ENCODE data around the gene RYR2.

RYR2 gene

DNA sequence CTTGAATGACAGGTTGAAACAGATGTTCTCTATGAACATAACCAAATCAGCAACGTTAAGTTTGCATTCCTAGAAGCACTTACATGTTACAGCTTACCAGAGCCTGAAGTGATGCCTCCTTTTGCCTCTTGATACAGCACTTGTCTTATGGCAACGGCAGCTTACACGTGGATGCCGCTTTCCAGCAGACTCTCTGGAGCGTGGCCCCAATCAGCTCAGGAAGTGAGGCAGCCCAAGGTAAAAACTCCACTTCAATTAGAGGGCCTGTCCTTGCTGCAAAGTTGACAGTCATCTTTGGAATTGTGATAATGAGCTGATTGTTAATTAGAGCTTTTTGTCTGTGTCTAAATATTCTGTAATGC, 345.1 kb downstream of the RYR2 start:
- no peaks in the 10 kb centered on the region for H3K27me3 ChIP-seq (ENCODE audit: control insufficient read depth, insufficient read depth, low read length)
- H3K9ac ChIP-seq (ENCODE audit: low read depth, low read length) = no peak overlapping the region
- H3K4me3 ChIP-seq (ENCODE audit: low read depth, low read length) = no peak overlapping the region
- no peaks in the 10 kb centered on the region for H3K36me3 ChIP-seq (ENCODE audit: control insufficient read depth, insufficient read depth, low read length)
- H3K4me1 ChIP-seq (ENCODE audit: control insufficient read depth, insufficient read depth, low read length) = no peaks in the 10 kb centered on the region
- H3K9me3 ChIP-seq (ENCODE audit: control insufficient read depth, insufficient read depth, low read length) = no peaks in the 10 kb centered on the region

DNA sequence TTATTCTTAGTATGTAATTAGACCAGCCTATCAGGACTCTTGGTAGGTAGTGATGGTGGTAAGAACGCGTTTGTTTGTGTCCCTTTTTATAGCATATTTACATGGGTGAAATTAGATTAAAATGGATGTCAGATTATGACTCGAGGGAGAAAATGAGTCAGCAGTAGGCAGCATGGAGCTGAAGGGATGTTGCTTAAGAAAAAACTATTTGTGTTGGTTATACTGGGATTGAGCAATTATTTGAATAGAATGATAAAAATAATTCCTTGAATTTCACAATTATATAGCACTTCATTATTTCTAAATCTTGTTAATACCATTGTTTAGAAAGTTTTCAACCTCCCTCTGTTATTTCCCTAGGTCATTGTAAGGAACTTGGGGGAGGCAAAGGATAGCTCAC, 348.8 kb downstream of the RYR2 start:
- Histone ChIP-seq H3K36me3 (ENCODE audit: control insufficient read depth, insufficient read depth, low read length) (no peaks in the 10 kb centered on the region), H3K9ac (ENCODE audit: low read depth, low read length) (no peak overlapping the region), H3K4me1 (ENCODE audit: control insufficient read depth, insufficient read depth, low read length) (no peaks in the 10 kb centered on the region), H3K4me3 (ENCODE audit: low read depth, low read length) (no peak overlapping the region), H3K27me3 (ENCODE audit: control insufficient read depth, insufficient read depth, low read length) (no peaks in the 10 kb centered on the region), H3K9me3 (ENCODE audit: control insufficient read depth, insufficient read depth, low read length) (no peaks in the 10 kb centered on the region)

DNA sequence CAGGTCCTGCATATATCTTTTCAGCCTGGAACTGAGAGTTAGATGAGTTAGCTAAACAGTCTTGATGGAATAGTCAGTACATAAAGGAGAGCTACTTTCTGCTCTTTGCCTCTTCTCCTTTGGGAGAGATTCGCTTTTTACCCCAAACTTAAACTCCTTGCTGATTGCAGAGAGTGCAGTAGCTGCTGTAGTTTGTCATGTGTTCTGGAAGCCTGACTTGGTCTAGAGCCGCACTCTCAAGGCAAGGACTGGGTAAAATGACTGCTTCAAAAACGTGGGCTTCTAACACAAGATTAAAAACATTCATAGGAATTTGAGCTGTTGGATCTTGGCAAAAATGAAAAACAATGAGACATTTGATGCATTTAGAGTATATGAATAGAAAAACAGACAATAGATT, 351.6 kb downstream of the RYR2 start:
- no peaks in the 10 kb centered on the region for H3K36me3 ChIP-seq (ENCODE audit: control insufficient read depth, insufficient read depth, low read length)
- no peak overlapping the region for H3K4me3 ChIP-seq (ENCODE audit: low read depth, low read length)
- no peaks in the 10 kb centered on the region for H3K9me3 ChIP-seq (ENCODE audit: control insufficient read depth, insufficient read depth, low read length)
- no peaks in the 10 kb centered on the region for H3K4me1 ChIP-seq (ENCODE audit: control insufficient read depth, insufficient read depth, low read length)
- no peaks in the 10 kb centered on the region for H3K27me3 ChIP-seq (ENCODE audit: control insufficient read depth, insufficient read depth, low read length)
- no peak overlapping the region for H3K9ac ChIP-seq (ENCODE audit: low read depth, low read length)

DNA sequence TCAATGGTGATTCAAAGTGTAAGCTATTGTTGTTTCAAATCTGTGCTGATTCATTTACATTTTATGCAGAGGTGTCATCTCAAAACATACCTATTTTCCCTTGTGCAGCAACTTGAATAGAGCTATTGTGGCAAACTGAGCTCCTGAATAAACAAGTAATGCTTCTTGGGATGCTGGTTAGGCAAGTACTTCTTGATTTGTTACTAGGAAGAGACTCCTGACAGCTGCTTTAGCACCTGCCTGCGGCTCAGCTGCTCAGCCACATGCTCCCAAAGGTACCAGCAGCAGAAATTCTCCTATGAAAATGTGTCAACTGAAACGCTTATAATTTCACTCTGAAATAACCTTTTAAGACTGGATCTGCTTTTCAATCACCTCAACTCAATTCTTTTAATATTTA, 352.3 kb downstream of the RYR2 start:
- no peaks in the 10 kb centered on the region for H3K27me3 ChIP-seq (ENCODE audit: control insufficient read depth, insufficient read depth, low read length)
- no peaks in the 10 kb centered on the region for H3K36me3 ChIP-seq (ENCODE audit: control insufficient read depth, insufficient read depth, low read length)
- H3K9me3 ChIP-seq (ENCODE audit: control insufficient read depth, insufficient read depth, low read length) = no peaks in the 10 kb centered on the region
- H3K4me1 ChIP-seq (ENCODE audit: control insufficient read depth, insufficient read depth, low read length) = no peaks in the 10 kb centered on the region
- H3K9ac ChIP-seq (ENCODE audit: low read depth, low read length) = no peak overlapping the region
- no peak overlapping the region for H3K4me3 ChIP-seq (ENCODE audit: low read depth, low read length)

DNA sequence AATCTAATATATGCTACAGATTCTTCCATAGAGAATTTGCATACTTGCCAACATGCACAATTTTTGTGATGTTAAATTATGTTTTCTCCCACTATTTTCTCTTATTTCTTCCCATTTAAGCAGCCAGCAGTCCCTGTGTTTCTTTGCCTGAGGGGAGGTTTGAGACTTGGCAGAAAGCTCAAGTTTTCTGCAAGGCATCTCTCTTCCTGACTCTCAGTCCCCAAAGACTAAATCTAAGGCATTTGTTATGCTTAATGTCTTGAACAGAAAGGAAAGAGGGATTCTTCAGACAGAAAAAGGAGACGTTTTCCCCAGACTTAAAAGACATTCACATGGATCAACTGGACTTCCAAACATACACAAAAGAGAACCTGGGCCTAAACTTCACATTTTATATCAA, 354.4 kb downstream of the RYR2 start:
- Histone ChIP-seq H3K9ac (ENCODE audit: low read depth, low read length) (no peak overlapping the region), H3K4me3 (ENCODE audit: low read depth, low read length) (no peak overlapping the region), H3K9me3 (ENCODE audit: control insufficient read depth, insufficient read depth, low read length) (no peaks in the 10 kb centered on the region), H3K27me3 (ENCODE audit: control insufficient read depth, insufficient read depth, low read length) (no peaks in the 10 kb centered on the region), H3K4me1 (ENCODE audit: control insufficient read depth, insufficient read depth, low read length) (no peaks in the 10 kb centered on the region), H3K36me3 (ENCODE audit: control insufficient read depth, insufficient read depth, low read length) (no peaks in the 10 kb centered on the region)

DNA sequence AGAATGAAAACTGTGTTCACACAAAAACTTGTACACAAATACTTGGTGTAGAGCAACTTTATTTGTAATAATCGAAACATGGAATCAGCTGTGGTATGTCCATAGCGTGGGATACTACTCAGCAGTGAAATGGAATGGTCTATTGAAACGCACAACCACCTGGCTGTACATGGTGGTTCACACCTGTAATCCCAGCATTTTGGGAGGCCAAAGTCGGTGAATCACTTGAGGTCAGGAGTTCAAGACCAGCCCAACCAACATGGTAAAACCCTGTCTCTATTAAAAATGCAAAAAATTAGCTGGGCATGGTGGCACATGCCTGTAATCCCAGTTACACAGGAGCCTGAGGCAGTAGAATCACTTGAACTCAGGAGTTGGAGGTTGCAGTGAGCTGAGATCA, 356.8 kb downstream of the RYR2 start:
- Histone ChIP-seq H3K36me3 (ENCODE audit: control insufficient read depth, insufficient read depth, low read length) (no peaks in the 10 kb centered on the region), H3K27me3 (ENCODE audit: control insufficient read depth, insufficient read depth, low read length) (no peaks in the 10 kb centered on the region), H3K9ac (ENCODE audit: low read depth, low read length) (no peak overlapping the region), H3K4me1 (ENCODE audit: control insufficient read depth, insufficient read depth, low read length) (no peaks in the 10 kb centered on the region), H3K4me3 (ENCODE audit: low read depth, low read length) (no peak overlapping the region), H3K9me3 (ENCODE audit: control insufficient read depth, insufficient read depth, low read length) (no peaks in the 10 kb centered on the region)

DNA sequence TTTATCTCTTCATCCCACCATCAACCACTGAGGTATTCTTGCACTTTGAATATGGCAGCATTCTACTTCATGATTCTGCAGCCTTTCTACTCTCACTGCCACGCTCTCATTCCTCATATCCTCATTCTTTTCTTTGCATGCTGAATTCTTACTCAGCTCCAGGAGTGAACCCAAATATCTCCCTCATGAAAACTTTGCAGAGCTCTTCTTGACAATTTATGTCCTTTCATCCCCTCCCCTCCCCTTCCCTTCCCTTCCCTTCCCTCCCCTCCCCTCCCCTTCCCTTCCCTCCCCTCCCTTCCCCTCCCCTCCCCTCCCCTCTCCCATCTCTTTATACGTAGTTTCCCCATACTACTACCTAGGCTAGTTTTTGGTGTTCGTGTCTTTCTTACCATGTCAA, 363.9 kb downstream of the RYR2 start:
- H3K27me3 ChIP-seq (ENCODE audit: control insufficient read depth, insufficient read depth, low read length) = no peaks in the 10 kb centered on the region

DNA sequence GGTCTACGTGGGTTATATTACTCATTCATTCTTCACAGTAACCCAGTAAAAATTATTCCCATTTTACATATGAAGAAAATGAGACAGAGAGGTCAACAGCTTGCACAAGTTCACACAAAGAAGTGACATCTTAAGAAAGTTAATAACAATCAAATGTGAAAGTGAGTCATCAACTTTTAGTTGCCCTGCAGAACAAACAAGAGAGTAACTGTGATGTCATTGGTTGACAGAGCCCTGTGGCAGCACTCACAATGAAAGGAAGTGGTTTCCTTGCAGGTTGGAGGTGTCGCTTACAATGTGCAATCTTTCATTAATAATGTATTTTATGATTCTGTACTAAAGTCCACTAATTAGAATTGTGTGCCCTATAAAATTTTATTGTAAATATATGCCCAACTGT, 369.6 kb downstream of the RYR2 start:
- no peak overlapping the region for H3K9ac ChIP-seq (ENCODE audit: low read depth, low read length)
- no peaks in the 10 kb centered on the region for H3K9me3 ChIP-seq (ENCODE audit: control insufficient read depth, insufficient read depth, low read length)
- H3K36me3 ChIP-seq (ENCODE audit: control insufficient read depth, insufficient read depth, low read length) = no peaks in the 10 kb centered on the region
- no peaks in the 10 kb centered on the region for H3K27me3 ChIP-seq (ENCODE audit: control insufficient read depth, insufficient read depth, low read length)
- no peak overlapping the region for H3K4me3 ChIP-seq (ENCODE audit: low read depth, low read length)
- H3K4me1 ChIP-seq (ENCODE audit: control insufficient read depth, insufficient read depth, low read length) = no peaks in the 10 kb centered on the region

More for the DNA sequence above, 363.9 kb downstream of the RYR2 start:
- H3K9me3 ChIP-seq (ENCODE audit: control insufficient read depth, insufficient read depth, low read length) = no peaks in the 10 kb centered on the region
- H3K36me3 ChIP-seq (ENCODE audit: control insufficient read depth, insufficient read depth, low read length) = no peaks in the 10 kb centered on the region
- H3K9ac ChIP-seq (ENCODE audit: low read depth, low read length) = no peak overlapping the region
- H3K4me3 ChIP-seq (ENCODE audit: low read depth, low read length) = no peak overlapping the region
- no peaks in the 10 kb centered on the region for H3K4me1 ChIP-seq (ENCODE audit: control insufficient read depth, insufficient read depth, low read length)

DNA sequence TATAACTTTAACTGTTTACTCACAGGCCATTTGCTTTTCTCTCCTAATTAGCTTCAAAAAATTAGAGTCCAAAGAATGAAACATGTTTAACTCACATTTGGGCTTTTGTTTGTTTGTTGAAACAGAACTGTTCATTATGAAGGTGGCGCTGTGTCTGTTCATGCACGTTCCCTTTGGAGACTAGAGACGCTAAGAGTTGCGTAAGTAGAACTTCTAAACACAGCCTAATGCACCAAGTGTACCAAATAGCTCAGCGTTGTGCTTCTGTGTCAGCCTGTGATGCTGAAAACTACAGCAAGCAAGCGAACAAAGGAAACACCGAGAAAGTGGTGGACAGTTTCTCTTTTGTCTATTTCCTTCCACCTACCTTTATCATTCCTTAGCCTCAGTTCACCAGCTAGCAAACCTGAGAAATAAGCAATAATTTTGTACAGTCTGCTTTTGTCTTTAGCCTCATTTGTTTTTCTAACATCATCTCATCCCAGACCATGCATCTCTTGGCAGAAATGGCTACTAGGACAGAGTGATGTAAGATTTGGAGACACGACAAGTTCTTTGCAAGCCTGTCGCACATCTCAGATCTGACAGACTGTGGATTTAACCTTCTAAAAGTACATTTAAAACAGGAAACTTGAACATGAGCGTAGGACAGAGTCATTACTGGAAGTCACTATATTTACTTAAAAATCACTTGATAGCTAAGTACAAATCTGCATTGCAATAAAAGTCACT, 375.1 kb downstream of the RYR2 start:
- Histone ChIP-seq H3K9ac (ENCODE audit: low read depth, low read length) (no peak overlapping the region), H3K9me3 (ENCODE audit: control insufficient read depth, insufficient read depth, low read length) (no peaks in the 10 kb centered on the region), H3K27me3 (ENCODE audit: control insufficient read depth, insufficient read depth, low read length) (no peaks in the 10 kb centered on the region), H3K4me3 (ENCODE audit: low read depth, low read length) (no peak overlapping the region), H3K36me3 (ENCODE audit: control insufficient read depth, insufficient read depth, low read length) (no peaks in the 10 kb centered on the region), H3K4me1 (ENCODE audit: control insufficient read depth, insufficient read depth, low read length) (no peaks in the 10 kb centered on the region)

DNA sequence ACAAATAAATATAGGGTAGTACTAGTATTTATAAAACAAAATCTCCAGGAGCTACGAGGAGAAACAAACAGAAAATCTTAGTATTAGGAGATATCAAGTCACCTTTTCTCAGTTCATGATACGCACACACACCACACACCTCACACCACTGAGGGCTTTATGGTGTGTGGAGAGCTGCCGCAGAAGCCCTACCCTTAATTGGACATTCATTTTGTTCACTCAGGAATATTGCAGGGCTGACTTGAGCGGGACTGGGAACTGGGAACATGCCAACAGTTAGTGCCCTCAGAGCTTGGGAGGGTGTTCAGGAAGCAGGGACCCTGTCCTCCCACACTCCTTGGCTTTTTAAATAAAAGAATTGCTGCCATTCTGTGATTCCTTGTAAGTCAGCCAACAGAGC, 386.8 kb downstream of the RYR2 start:
- no peak overlapping the region for H3K9ac ChIP-seq (ENCODE audit: low read depth, low read length)
- no peaks in the 10 kb centered on the region for H3K27me3 ChIP-seq (ENCODE audit: control insufficient read depth, insufficient read depth, low read length)
- no peaks in the 10 kb centered on the region for H3K9me3 ChIP-seq (ENCODE audit: control insufficient read depth, insufficient read depth, low read length)
- no peak overlapping the region for H3K4me3 ChIP-seq (ENCODE audit: low read depth, low read length)
- no peaks in the 10 kb centered on the region for H3K4me1 ChIP-seq (ENCODE audit: control insufficient read depth, insufficient read depth, low read length)
- H3K36me3 ChIP-seq (ENCODE audit: control insufficient read depth, insufficient read depth, low read length) = no peaks in the 10 kb centered on the region

DNA sequence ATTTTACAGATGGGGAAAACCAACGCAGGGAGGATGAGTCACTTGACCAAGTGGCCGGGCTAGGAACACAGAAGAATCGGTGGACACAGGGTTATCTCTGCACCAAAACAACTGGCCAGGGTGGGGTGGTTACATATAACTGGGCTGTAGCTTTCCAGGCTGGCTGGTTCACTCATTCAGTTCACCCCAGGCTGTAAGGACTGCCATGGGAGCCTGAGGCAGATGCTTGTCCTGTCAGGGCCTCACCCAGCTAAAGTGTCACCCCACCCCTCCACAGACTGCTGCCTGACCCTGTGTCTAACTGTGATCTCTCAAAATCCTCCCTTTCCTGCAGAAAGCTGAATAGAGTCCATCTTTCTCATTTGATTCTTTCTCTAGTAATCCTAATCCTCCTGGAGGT, 387.3 kb downstream of the RYR2 start:
- Histone ChIP-seq H3K4me1 (ENCODE audit: control insufficient read depth, insufficient read depth, low read length) (no peaks in the 10 kb centered on the region), H3K36me3 (ENCODE audit: control insufficient read depth, insufficient read depth, low read length) (no peaks in the 10 kb centered on the region), H3K27me3 (ENCODE audit: control insufficient read depth, insufficient read depth, low read length) (no peaks in the 10 kb centered on the region), H3K4me3 (ENCODE audit: low read depth, low read length) (no peak overlapping the region), H3K9ac (ENCODE audit: low read depth, low read length) (no peak overlapping the region), H3K9me3 (ENCODE audit: control insufficient read depth, insufficient read depth, low read length) (no peaks in the 10 kb centered on the region)

DNA sequence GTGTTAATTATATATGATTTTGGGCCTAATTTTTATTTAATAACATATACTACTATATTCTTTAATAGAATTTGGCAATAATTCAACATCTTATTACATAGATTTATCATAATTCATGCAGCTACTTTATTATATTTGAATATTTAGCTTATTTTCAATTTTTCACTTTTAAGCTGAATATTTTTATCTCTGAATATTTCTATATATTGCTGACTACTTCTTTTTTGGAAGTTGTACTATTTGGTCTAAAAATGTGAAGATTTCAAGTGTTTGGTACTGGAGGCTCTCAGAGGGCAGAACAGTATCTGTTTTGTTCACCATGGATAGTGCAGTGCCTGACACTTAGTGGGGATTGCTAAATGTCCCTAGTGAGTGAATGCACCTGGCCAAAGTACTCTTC, 389.5 kb downstream of the RYR2 start:
- H3K36me3 ChIP-seq (ENCODE audit: control insufficient read depth, insufficient read depth, low read length) = no peaks in the 10 kb centered on the region
- no peaks in the 10 kb centered on the region for H3K27me3 ChIP-seq (ENCODE audit: control insufficient read depth, insufficient read depth, low read length)
- no peak overlapping the region for H3K9ac ChIP-seq (ENCODE audit: low read depth, low read length)
- H3K9me3 ChIP-seq (ENCODE audit: control insufficient read depth, insufficient read depth, low read length) = no peaks in the 10 kb centered on the region
- no peaks in the 10 kb centered on the region for H3K4me1 ChIP-seq (ENCODE audit: control insufficient read depth, insufficient read depth, low read length)
- no peak overlapping the region for H3K4me3 ChIP-seq (ENCODE audit: low read depth, low read length)

All from iPS-15b (cell line).